ENCODE data around the gene RAB11FIP5. TPM values are rescaled to one million over a fixed set of nuclear protein-coding genes. Genes with fewer than 3 reads are reported as not detected.

The RAB11FIP5 gene
- total and polyA plus RNA-seq, 2 experiments from 2014 or later, result 4.4 to 16.6 TPM

- Histone ChIP-seq H3K4me3 (no peak overlapping the region), H3K36me3 (ENCODE audit: insufficient read depth) (no peaks in the 10 kb centered on the region), H3K27me3 (ENCODE audit: insufficient read depth) (no peaks in the 10 kb centered on the region), H3K79me2 (replicated peaks; ENCODE audit: insufficient read depth) (0 out of 2 replicates have a peak, but pooled peaks cover 3% of the 10 kb centered on the region), H3F3A (replicated peaks; ENCODE audit: low read depth) (no peaks in the 10 kb centered on the region), H3K4me2 (no peak overlapping the region), H4K20me1 (replicated peaks; ENCODE audit: insufficient read depth) (peaks cover 3% of the 10 kb centered on the region), H2AFZ (no peak overlapping the region), H3K27ac (ENCODE audit: low read depth) (no peak overlapping the region), H3K9me2 (ENCODE audit: insufficient read depth) (no peaks in the 10 kb centered on the region), H3K4me1 (ENCODE audit: insufficient read depth) (no peaks in the 10 kb centered on the region)
- ATAC-seq (no peak), DNase-seq (ENCODE audit: low spot score) (no peak)
- Mint-ChIP-seq H3K9me3 (no peaks in the 10 kb centered on the region), H3K4me1 (peaks cover 20% of the 10 kb centered on the region), H3K4me3 (no peak overlapping the region), H3K36me3 (ENCODE audit: low read depth) (no peaks in the 10 kb centered on the region), H3K27ac (no peak overlapping the region), H3K27me3 (ENCODE audit: insufficient read depth, low read depth, poor library complexity) (peaks cover 8% of the 10 kb centered on the region)
- TF ChIP-seq ZNF114 (CRISPR knock-in tag; IDR thresholded peaks at IDR 0.05) (no peak), ETS1 (IDR thresholded peaks at IDR 0.05) (no peak), NANOG (IDR thresholded peaks at IDR 0.05; ENCODE audit: borderline replicate concordance) (no peak), STAT1 (IDR thresholded peaks at IDR 0.05; ENCODE audit: unreplicated experiment) (no peak), JUNB (IDR thresholded peaks at IDR 0.05; ENCODE audit: unreplicated experiment) (no peak), POLR2AphosphoS5 (IDR thresholded peaks at IDR 0.05; ENCODE audit: low read depth) (no peak), ZNF331 (CRISPR knock-in tag; IDR thresholded peaks at IDR 0.05; ENCODE audit: low read depth) (no peak), EZH2 (IDR thresholded peaks at IDR 0.05; ENCODE audit: low read depth, unreplicated experiment) (no peak), EZH2phosphoT487 (IDR thresholded peaks at IDR 0.05; ENCODE audit: unreplicated experiment) (no peak), ZNF462 (CRISPR knock-in tag; IDR thresholded peaks at IDR 0.05) (no peak), CREB1 (CRISPR knock-in tag; IDR thresholded peaks at IDR 0.05; ENCODE audit: low read depth) (no peak)
- TF ChIP-seq, protein P1, sequence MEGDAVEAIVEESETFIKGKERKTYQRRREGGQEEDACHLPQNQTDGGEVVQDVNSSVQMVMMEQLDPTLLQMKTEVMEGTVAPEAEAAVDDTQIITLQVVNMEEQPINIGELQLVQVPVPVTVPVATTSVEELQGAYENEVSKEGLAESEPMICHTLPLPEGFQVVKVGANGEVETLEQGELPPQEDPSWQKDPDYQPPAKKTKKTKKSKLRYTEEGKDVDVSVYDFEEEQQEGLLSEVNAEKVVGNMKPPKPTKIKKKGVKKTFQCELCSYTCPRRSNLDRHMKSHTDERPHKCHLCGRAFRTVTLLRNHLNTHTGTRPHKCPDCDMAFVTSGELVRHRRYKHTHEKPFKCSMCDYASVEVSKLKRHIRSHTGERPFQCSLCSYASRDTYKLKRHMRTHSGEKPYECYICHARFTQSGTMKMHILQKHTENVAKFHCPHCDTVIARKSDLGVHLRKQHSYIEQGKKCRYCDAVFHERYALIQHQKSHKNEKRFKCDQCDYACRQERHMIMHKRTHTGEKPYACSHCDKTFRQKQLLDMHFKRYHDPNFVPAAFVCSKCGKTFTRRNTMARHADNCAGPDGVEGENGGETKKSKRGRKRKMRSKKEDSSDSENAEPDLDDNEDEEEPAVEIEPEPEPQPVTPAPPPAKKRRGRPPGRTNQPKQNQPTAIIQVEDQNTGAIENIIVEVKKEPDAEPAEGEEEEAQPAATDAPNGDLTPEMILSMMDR (conservative IDR thresholded peaks at IDR 0.05; ENCODE audit: low read depth in 2 of 2), result no peak
- TF ChIP-seq, protein P2, sequence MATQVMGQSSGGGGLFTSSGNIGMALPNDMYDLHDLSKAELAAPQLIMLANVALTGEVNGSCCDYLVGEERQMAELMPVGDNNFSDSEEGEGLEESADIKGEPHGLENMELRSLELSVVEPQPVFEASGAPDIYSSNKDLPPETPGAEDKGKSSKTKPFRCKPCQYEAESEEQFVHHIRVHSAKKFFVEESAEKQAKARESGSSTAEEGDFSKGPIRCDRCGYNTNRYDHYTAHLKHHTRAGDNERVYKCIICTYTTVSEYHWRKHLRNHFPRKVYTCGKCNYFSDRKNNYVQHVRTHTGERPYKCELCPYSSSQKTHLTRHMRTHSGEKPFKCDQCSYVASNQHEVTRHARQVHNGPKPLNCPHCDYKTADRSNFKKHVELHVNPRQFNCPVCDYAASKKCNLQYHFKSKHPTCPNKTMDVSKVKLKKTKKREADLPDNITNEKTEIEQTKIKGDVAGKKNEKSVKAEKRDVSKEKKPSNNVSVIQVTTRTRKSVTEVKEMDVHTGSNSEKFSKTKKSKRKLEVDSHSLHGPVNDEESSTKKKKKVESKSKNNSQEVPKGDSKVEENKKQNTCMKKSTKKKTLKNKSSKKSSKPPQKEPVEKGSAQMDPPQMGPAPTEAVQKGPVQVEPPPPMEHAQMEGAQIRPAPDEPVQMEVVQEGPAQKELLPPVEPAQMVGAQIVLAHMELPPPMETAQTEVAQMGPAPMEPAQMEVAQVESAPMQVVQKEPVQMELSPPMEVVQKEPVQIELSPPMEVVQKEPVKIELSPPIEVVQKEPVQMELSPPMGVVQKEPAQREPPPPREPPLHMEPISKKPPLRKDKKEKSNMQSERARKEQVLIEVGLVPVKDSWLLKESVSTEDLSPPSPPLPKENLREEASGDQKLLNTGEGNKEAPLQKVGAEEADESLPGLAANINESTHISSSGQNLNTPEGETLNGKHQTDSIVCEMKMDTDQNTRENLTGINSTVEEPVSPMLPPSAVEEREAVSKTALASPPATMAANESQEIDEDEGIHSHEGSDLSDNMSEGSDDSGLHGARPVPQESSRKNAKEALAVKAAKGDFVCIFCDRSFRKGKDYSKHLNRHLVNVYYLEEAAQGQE (IDR thresholded peaks at IDR 0.05; ENCODE audit: unreplicated experiment), result no peak
Observed at GRCh38 chr2:73088703-73089102, 24.0 kb downstream of the RAB11FIP5 start.
